Ascending aorta (tissue), 2 donors: Measurements from ENCODE around the gene SMARCAD1. TPM values are rescaled to one million over a fixed set of nuclear protein-coding genes. Genes with fewer than 3 reads are reported as not detected.
"Not testable (repeated sequence)": the region's sequence is repeated elsewhere in the genome, so short reads cannot be mapped to it uniquely, and the experiment has no call there.

Experiments used
- DNase-seq, 2 donors: peaks; one replicate each; pipeline ENCODE4 v3.0.0-alpha.2; 2019; ENCODE audit warnings: low spot score in 2 of 2
- H3K27ac ChIP-seq, 2 donors: fragments of 200-600 bp; sonication (generic); one replicate each; pipeline ENCODE4 v1.5.1; 2016 to 2017; ENCODE audit warnings: mild to moderate bottlenecking in 1 of 2
- H3K27me3 ChIP-seq: fragments of 200-600 bp; sonication (generic); one replicate; pipeline ENCODE4 v1.5.1; 2017
- H3K36me3 ChIP-seq, 2 donors: fragments of 200-600 bp; sonication (generic); one replicate each; pipeline ENCODE4 v1.5.1; 2016
- H3K4me1 ChIP-seq, 2 donors: fragments of 200-600 bp; sonication (generic); one replicate each; pipeline ENCODE4 v1.5.1; 2016 to 2017; ENCODE audit warnings: mild to moderate bottlenecking in 1 of 2
- H3K4me3 ChIP-seq, 2 donors: fragments of 200-600 bp; sonication (generic); one replicate each; pipeline ENCODE4 v1.5.1; 2016 to 2017; ENCODE audit warnings: mild to moderate bottlenecking in 1 of 2
- H3K9me3 ChIP-seq, 2 donors: fragments of 200-600 bp; sonication (generic); one replicate each; pipeline ENCODE4 v1.5.1; 2016
- intact Hi-C: fragments of 100-400 bp; cut with DNase I; formaldehyde crosslinking; loops from one replicate; pipeline ENCODE4 v1.15.1; 2023
- total RNA-seq: library from RNA; depleted of rRNA; stranded (reverse); fragments of >200 nt; gene quantifications from one replicate; pipeline ENCODE4 v1.1.0, GENCODE V29; 2016
- TF ChIP-seq, protein P1 (sequence below), 3 experiments: fragments of 200-600 bp in 2 of 3; fragments of 450-650 bp in 1 of 3; sonication (generic) in 2 of 3; IDR thresholded peaks; one replicate each; pipeline ENCODE4 v1.5.1; 2016 to 2019; ENCODE audit warnings: antibody characterized with exemption in 3 of 3, mild to moderate bottlenecking in 1 of 3, moderate library complexity in 1 of 3

The SMARCAD1 gene
- total RNA-seq, 1 donor from 2014 or later, result 3.3 TPM

DNA sequence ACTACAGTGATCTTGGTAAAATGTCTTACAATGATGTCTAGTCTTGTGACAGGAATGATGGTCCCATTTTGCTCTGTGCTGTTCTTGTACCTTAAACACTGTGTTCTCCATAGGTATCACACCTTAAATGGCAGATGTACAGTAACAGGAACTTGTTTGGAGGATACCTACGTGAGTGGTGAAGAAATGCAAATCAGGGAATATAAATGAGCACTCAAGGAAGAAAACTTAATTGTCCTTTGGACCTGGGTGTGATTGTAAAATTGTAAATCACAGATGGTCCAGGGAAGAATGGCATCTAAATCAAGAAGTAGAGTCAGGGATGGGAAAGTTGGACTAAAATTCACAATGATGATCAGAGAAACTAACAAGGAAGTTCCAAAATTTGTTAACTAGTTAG lies 122.3 kb downstream of the SMARCAD1 start:
- no peaks in the 10 kb centered on the region for H3K4me1 ChIP-seq
- no peak for DNase-seq
- peaks cover 14 to 18% of the 10 kb centered on the region in 2 donors for H3K9me3 ChIP-seq
- H3K27me3 ChIP-seq, result no peaks in the 10 kb centered on the region
- H3K36me3 ChIP-seq, result no peaks in the 10 kb centered on the region
- intact Hi-C loops, result no loop called here
- H3K4me3 ChIP-seq, result no peak overlapping the region
- TF ChIP-seq, protein P1, sequence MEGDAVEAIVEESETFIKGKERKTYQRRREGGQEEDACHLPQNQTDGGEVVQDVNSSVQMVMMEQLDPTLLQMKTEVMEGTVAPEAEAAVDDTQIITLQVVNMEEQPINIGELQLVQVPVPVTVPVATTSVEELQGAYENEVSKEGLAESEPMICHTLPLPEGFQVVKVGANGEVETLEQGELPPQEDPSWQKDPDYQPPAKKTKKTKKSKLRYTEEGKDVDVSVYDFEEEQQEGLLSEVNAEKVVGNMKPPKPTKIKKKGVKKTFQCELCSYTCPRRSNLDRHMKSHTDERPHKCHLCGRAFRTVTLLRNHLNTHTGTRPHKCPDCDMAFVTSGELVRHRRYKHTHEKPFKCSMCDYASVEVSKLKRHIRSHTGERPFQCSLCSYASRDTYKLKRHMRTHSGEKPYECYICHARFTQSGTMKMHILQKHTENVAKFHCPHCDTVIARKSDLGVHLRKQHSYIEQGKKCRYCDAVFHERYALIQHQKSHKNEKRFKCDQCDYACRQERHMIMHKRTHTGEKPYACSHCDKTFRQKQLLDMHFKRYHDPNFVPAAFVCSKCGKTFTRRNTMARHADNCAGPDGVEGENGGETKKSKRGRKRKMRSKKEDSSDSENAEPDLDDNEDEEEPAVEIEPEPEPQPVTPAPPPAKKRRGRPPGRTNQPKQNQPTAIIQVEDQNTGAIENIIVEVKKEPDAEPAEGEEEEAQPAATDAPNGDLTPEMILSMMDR (IDR thresholded peaks at IDR 0.05), result no peak
- H3K27ac ChIP-seq, result no peak overlapping the region

DNA sequence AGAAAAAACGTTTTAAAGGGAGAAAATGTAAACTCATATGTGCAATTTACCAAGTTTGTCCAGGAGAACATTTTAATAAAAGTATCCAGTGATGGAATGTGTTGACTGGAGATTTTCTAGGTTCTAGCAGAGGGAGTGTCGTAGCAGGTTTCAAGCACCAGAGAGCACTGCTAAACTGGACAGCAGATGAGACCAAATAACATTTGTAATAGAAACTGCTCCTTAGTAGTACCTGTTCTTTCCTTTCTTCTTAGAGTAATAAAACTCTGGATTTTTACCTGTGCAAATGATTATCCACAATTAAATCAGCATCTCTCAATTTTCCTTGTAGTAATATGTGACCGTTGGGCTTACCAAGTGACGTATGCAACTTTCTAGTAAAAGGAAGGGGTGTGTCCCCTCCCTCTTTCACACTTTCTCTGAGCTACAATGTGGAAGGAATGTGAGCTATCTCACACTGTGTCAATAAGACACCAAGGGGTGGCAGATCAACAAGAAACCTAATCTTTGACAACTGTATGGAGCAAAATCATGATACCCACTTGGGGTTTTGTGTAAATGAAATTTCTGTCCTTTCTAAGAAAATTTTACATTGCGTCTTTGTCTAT lies 125.4 kb downstream of the SMARCAD1 start:
- no peaks in the 10 kb centered on the region for H3K27me3 ChIP-seq
- intact Hi-C loops, result no loop called here
- no peaks in the 10 kb centered on the region for H3K4me1 ChIP-seq
- no peaks in the 10 kb centered on the region for H3K36me3 ChIP-seq
- TF ChIP-seq, protein P1 (IDR thresholded peaks at IDR 0.05), result no peak
- no peak overlapping the region for H3K4me3 ChIP-seq
- no peaks in the 10 kb centered on the region for H3K9me3 ChIP-seq
- no peak for DNase-seq
- no peak overlapping the region for H3K27ac ChIP-seq

DNA sequence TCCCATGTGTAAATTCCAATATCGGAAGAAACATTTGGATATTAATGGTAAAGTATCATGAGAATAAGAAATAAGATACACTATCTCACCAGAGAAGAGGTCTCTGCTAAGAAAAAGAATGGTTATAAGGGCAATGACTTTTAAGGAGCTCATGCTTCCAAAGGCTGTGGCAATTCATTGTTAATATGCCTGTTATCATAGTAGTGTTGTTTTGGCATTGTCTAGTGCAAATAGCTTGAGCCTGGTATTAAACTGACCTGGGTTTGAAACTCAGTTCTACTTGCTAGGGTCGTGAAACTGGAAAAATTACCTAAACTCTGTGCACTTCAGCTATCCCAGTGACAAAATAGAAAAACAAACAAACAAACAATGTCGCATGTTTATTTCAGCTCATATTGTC lies 126.2 kb downstream of the SMARCAD1 start:
- Histone ChIP-seq H3K9me3 (no peaks in the 10 kb centered on the region), H3K36me3 (no peaks in the 10 kb centered on the region), H3K4me1 (no peaks in the 10 kb centered on the region), H3K27ac (no peak overlapping the region), H3K27me3 (no peaks in the 10 kb centered on the region), H3K4me3 (no peak overlapping the region)
- DNase-seq, result no peak
- intact Hi-C loops, result no loop called here
- TF ChIP-seq, protein P1 (IDR thresholded peaks at IDR 0.05), result no peak

DNA sequence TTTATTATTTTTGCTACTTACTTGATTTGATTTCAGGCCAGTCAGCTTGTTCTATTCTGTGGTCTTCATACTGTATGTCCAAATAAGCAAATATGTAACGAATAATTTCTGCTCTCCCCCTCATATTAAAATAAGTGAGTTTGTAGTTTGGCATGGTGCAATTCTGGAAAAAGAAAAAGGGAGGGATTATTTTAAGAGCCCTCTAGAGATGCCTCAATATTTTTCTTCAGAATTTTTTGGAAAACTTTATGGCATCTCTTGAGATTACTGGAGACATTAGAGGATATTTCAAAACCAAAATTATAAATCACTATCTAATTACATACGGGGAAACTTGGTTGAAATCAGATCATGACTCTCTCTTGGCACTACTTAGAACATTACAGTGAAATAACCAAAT lies 126.8 kb downstream of the SMARCAD1 start:
- Histone ChIP-seq H3K4me1 (no peaks in the 10 kb centered on the region), H3K9me3 (no peaks in the 10 kb centered on the region), H3K27me3 (no peaks in the 10 kb centered on the region), H3K27ac (no peak overlapping the region), H3K36me3 (no peaks in the 10 kb centered on the region), H3K4me3 (no peak overlapping the region)
- no peak for DNase-seq
- intact Hi-C loops, result no loop called here
- TF ChIP-seq, protein P1 (IDR thresholded peaks at IDR 0.05), result no peak

DNA sequence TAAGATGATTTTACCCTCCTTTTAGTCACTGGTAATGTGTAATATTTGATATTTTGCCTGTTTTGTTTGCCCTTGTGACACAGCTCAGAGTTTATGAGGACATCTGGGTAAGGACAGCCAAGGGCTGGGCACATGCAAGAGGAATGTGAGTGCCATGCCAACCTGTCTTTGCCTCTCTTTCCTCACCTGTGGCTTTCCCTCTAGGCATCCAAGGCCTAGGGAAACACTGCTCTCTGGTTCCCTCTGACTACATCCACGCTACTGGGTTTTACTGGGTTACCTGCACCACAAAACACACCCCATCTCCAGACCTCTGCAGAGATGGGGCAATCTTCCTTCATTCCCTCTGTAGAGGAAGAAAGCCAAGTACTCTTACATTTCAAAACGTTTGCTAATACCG lies 127.3 kb downstream of the SMARCAD1 start:
- intact Hi-C loops, result no loop called here
- TF ChIP-seq, protein P1 (IDR thresholded peaks at IDR 0.05), result no peak
- DNase-seq, result no peak
- H3K4me1 ChIP-seq, result no peaks in the 10 kb centered on the region
- H3K27ac ChIP-seq, result no peak overlapping the region
- H3K9me3 ChIP-seq, result no peaks in the 10 kb centered on the region
- no peak overlapping the region for H3K4me3 ChIP-seq
- H3K36me3 ChIP-seq, result no peaks in the 10 kb centered on the region
- no peaks in the 10 kb centered on the region for H3K27me3 ChIP-seq

DNA sequence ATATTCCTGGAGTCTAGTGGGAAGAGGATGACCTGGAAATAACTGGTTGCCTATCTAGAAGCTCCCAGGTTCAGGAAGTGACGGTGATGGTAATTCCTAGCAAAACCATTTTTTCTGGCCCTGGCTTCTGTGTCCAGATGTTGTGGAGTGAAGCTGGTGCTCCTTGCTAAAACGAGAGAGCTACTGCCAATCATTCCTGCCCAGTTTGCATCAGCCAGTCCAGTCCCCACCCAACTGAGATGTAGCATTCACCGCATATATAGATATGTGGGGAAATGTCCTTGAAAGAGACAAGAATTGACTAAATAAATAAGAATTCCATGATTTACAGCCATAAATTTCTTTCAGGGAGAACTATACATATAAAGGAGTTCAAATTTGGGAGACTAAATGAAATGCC lies 128.6 kb downstream of the SMARCAD1 start:
- intact Hi-C loops, result no loop called here
- no peaks in the 10 kb centered on the region for H3K9me3 ChIP-seq
- H3K4me1 ChIP-seq, result no peaks in the 10 kb centered on the region
- no peak for DNase-seq
- no peak overlapping the region for H3K4me3 ChIP-seq
- no peaks in the 10 kb centered on the region for H3K36me3 ChIP-seq
- no peaks in the 10 kb centered on the region for H3K27me3 ChIP-seq
- H3K27ac ChIP-seq, result no peak overlapping the region
- TF ChIP-seq, protein P1 (IDR thresholded peaks at IDR 0.05), result no peak

DNA sequence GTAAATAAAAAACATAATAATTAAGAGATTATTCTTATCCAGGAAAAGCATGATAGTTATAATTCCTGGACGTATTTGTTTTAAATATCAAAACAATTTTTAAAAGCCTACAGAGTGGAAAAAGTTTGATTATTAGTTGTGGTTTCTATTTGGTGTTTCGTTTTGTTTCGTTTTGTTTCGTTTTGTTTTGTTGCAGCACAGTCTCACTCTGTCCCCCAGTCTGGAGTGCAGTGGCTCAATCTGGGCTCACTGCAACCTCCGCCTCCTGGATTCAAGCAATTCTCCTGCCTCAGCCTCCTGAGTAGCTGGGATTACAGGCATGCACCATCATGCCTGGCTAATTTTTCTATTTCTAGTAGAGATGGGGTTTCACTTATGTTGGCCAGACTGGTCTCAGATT lies 129.1 kb downstream of the SMARCAD1 start:
- H3K4me1 ChIP-seq, H3K27me3 ChIP-seq, intact Hi-C loops, H3K9me3 ChIP-seq, H3K4me3 ChIP-seq, DNase-seq, H3K27ac ChIP-seq, H3K36me3 ChIP-seq: not testable (repeated sequence)
